Vagina (tissue), 2 donors: ENCODE measurements around the gene CXCR6.
A peak's percentile ranks its signal among the peaks of the same experiment; 100 is the strongest.

ENCODE experiments used
- POLR2A ChIP-seq, 2 donors: fragments of 450-650 bp; IDR thresholded peaks; one replicate each; pipeline ENCODE4 v1.6.1; 2017; ENCODE audit warnings: antibody characterized with exemption in 2 of 2, mild to moderate bottlenecking in 2 of 2, moderate library complexity in 2 of 2
- TF ChIP-seq, protein P1 (sequence below), 3 experiments: fragments of 450-650 bp in 2 of 3; fragments of 200-600 bp in 1 of 3; sonication (generic) in 1 of 3; IDR thresholded peaks; one replicate each; pipeline ENCODE4 v1.5.1; 2017 to 2019; ENCODE audit warnings: antibody characterized with exemption in 3 of 3, mild to moderate bottlenecking in 2 of 3, moderate library complexity in 2 of 3

DNA sequence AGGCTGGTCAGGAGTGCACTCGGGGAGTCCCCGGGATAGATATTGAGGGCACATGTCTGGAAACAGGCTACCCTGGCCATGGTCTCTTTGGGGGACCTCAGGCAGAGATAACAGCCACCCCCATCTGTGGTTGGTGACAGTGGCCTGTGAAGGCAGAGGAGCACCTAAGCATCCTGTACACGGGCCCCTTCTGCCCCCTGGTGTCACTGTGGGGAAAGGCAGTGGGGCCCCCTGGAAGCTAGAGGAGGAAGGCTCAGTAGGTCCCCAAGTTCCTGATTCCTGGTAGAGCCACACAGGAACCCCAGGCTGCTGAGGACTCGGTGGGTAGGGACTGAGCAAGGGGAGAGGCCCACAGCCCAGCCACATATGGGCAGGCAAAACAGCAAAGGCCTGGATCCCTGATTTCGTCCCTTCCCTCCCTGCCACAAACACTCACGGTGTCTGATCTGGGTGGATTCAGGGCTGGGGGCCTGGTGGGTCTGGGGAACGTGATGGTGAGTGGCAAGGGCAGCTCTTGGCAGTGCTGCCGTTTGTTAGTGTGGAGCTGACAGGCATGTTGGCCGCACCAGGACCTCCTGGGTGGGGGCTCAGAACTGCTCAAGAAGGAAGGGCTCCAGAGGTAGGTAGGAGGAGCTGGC, 14.1 kb upstream of the CXCR6 start:
- no peak for TF ChIP-seq POLR2A (IDR thresholded peaks at IDR 0.05)
- TF ChIP-seq, protein P1, sequence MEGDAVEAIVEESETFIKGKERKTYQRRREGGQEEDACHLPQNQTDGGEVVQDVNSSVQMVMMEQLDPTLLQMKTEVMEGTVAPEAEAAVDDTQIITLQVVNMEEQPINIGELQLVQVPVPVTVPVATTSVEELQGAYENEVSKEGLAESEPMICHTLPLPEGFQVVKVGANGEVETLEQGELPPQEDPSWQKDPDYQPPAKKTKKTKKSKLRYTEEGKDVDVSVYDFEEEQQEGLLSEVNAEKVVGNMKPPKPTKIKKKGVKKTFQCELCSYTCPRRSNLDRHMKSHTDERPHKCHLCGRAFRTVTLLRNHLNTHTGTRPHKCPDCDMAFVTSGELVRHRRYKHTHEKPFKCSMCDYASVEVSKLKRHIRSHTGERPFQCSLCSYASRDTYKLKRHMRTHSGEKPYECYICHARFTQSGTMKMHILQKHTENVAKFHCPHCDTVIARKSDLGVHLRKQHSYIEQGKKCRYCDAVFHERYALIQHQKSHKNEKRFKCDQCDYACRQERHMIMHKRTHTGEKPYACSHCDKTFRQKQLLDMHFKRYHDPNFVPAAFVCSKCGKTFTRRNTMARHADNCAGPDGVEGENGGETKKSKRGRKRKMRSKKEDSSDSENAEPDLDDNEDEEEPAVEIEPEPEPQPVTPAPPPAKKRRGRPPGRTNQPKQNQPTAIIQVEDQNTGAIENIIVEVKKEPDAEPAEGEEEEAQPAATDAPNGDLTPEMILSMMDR (IDR thresholded peaks at IDR 0.05), result peak; percentile 17 to 50 (median 36)
